Measurements from ENCODE around the gene KIF26B.
"Not testable (repeated sequence)": the region's sequence is repeated elsewhere in the genome, so short reads cannot be mapped to it uniquely, and the experiment has no call there.

KIF26B gene

DNA sequence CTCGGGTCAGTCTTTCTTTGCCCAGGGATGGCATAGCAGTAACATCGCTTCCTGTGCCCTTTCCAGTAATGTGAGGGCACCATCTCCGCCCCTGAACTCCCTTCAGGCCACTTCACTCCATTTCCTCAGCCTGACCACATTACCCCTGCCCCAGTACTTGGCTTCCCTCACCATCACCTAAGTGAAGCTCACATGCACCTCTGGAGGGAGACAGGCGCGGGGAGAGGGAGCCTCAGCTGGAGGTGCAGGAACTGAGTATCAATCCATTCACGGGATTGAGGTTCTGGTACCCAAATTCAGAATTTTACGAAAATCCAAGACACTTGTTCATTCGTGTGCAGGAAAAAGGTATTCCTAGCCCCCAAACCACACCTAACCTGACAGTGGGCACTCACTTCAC, 540.4 kb downstream of the KIF26B start:
- TF ChIP-seq CTCF (IDR thresholded peaks at IDR 0.05; ENCODE audit: borderline replicate concordance, control extremely low read depth, extremely low read depth, insufficient read depth, missing control alignments) = no peak
- DNase-seq (ENCODE audit: low spot score) = no peak
- in situ Hi-C loops (cut with MboI; ENCODE audit: low sequenced_read_pairs, unreplicated experiment) = no loop called here

GRCh38 chr1:245695701-245696100, 540.9 kb downstream of the KIF26B start:
- in situ Hi-C loops (cut with MboI; ENCODE audit: low sequenced_read_pairs, unreplicated experiment) = not testable (repeated sequence)

DNA sequence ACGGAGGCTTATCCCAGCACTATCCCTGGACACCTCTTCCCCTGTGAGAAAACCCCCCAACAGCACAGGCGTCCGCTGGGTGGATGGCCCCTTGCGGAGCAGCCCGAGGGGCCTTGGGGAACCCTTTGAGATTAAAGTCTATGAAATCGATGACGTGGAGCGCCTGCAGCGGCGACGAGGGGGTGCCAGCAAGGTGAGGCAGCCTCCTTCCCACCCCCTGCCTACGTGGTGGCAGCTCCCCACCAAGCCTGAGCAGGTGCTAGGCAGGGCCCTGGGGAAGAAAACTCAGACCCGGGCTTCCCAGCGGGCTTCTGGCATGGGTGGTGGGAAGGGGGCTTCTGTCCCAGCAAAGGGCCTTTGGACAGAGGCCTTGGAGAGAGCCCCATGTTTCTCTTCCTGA, 543.3 kb downstream of the KIF26B start:
- no peak for TF ChIP-seq CTCF (IDR thresholded peaks at IDR 0.05; ENCODE audit: borderline replicate concordance, control extremely low read depth, extremely low read depth, insufficient read depth, missing control alignments)
- in situ Hi-C loops (cut with MboI; ENCODE audit: low sequenced_read_pairs, unreplicated experiment) = no loop called here
- DNase-seq (ENCODE audit: low spot score) = no peak

More at GRCh38 chr1:245695701-245696100, 540.9 kb downstream of the KIF26B start:
- not testable (repeated sequence) for DNase-seq (ENCODE audit: low spot score)

GRCh38 chr1:245698860-245699259, 544.1 kb downstream of the KIF26B start:
- no peak for DNase-seq (ENCODE audit: low spot score)
- no peak for TF ChIP-seq CTCF (IDR thresholded peaks at IDR 0.05; ENCODE audit: borderline replicate concordance, control extremely low read depth, extremely low read depth, insufficient read depth, missing control alignments)

GRCh38 chr1:245700631-245701030, 545.8 kb downstream of the KIF26B start:
- in situ Hi-C loops (cut with MboI; ENCODE audit: low sequenced_read_pairs, unreplicated experiment) = no loop called here
- no peak for TF ChIP-seq CTCF (IDR thresholded peaks at IDR 0.05; ENCODE audit: borderline replicate concordance, control extremely low read depth, extremely low read depth, insufficient read depth, missing control alignments)
- DNase-seq (ENCODE audit: low spot score) = no peak

More at GRCh38 chr1:245698860-245699259, 544.1 kb downstream of the KIF26B start:
- in situ Hi-C loops (cut with MboI; ENCODE audit: low sequenced_read_pairs, unreplicated experiment) = no loop called here

DNA sequence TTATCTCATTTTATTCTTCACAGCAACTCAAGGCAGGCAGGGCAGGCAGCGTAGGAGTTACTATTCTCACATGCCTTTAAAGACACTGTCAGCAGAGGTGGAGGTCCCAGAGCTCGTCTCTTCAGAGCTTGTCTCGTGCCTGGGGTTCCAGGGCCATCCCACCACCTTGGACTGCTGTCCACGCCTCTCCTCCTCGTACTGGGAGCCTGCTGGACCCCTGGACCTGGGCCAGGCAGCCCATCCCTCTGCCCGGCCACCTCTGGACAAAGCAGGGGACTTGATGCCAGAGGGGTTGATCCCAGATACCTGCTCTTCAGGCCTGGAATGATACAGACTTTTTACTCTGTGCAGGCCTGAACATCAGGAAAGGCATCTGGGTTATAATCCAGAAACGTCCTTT, 546.8 kb downstream of the KIF26B start:
- no peak for TF ChIP-seq CTCF (IDR thresholded peaks at IDR 0.05; ENCODE audit: borderline replicate concordance, control extremely low read depth, extremely low read depth, insufficient read depth, missing control alignments)
- in situ Hi-C loops (cut with MboI; ENCODE audit: low sequenced_read_pairs, unreplicated experiment) = no loop called here
- no peak for DNase-seq (ENCODE audit: low spot score)

- no peak for DNase-seq (ENCODE audit: low spot score)
- in situ Hi-C loops (cut with MboI; ENCODE audit: low sequenced_read_pairs, unreplicated experiment) = no loop called here
- no peak for TF ChIP-seq CTCF (IDR thresholded peaks at IDR 0.05; ENCODE audit: borderline replicate concordance, control extremely low read depth, extremely low read depth, insufficient read depth, missing control alignments)
These were observed 547.6 kb downstream of the KIF26B start for GRCh38 chr1:245702346-245702745.

All from GM13976 (cell line).